ENCODE results near the gene CNOT6L. TPM values are rescaled to one million over a fixed set of nuclear protein-coding genes. Genes with fewer than 3 reads are reported as not detected.

The CNOT6L gene
- total RNA-seq, 1 experiment from 2014 or later, result 2.1 TPM

GRCh38 chr4:77681792-77682191 is 137.4 kb downstream of the CNOT6L start:
- in situ Hi-C loops (cut with HindIII; ENCODE audit: low pct_unique_long_range_greater_than_20kb, low sequenced_read_pairs), result no loop called here
- no peak for DNase-seq (ENCODE audit: low read depth)

GRCh38 chr4:77676842-77677241 is 142.3 kb downstream of the CNOT6L start:
- in situ Hi-C loops (cut with HindIII; ENCODE audit: low pct_unique_long_range_greater_than_20kb, low sequenced_read_pairs), result no loop called here

GRCh38 chr4:77671051-77671450 is 148.1 kb downstream of the CNOT6L start:
- no peak for DNase-seq (ENCODE audit: low read depth)
- in situ Hi-C loops (cut with HindIII; ENCODE audit: low pct_unique_long_range_greater_than_20kb, low sequenced_read_pairs), result no loop called here

More at GRCh38 chr4:77676842-77677241, 142.3 kb downstream of the CNOT6L start:
- DNase-seq (ENCODE audit: low read depth), result no peak

GRCh38 chr4:77669946-77670590 is 149.1 kb downstream of the CNOT6L start:
- DNase-seq (ENCODE audit: low read depth), result no peak
- in situ Hi-C loops (cut with HindIII; ENCODE audit: low pct_unique_long_range_greater_than_20kb, low sequenced_read_pairs), result no loop called here

- in situ Hi-C loops (cut with HindIII; ENCODE audit: low pct_unique_long_range_greater_than_20kb, low sequenced_read_pairs), result no loop called here
- DNase-seq (ENCODE audit: low read depth), result no peak
These were observed 153.6 kb downstream of the CNOT6L start for GRCh38 chr4:77665381-77666069.

Other genes with a start within 250 kb of the CNOT6L start
- not detected in 2 replicates for gene CXCL13, start 213.5 kb downstream of the CNOT6L start, total RNA-seq (2014; rRNA removed; shearing (Covaris generic); ENCODE audit: low replicate concordance)
- gene MRPL1, start 43.5 kb upstream of the CNOT6L start, total RNA-seq (2014; rRNA removed; shearing (Covaris generic); ENCODE audit: low replicate concordance), result 21.9 and 28.1 TPM in 2 replicates
- 0.30 and 4.0 TPM in 2 replicates for gene FRAS1, start 238.0 kb upstream of the CNOT6L start, total RNA-seq (2014; rRNA removed; shearing (Covaris generic); ENCODE audit: low replicate concordance)

Measured in Caki2 (cell line).